ENCODE results near the gene EMILIN3. TPM values are rescaled to one million over a fixed set of nuclear protein-coding genes. Genes with fewer than 3 reads are reported as not detected.

The EMILIN3 gene
- 22.8 and 24.6 TPM in 2 replicates for polyA plus RNA-seq (2014; cell fraction: cytosol; rRNA removed)
- polyA plus RNA-seq (2014; cell fraction: nucleus; rRNA removed): 14.5 and 16.7 TPM in 2 replicates

DNA sequence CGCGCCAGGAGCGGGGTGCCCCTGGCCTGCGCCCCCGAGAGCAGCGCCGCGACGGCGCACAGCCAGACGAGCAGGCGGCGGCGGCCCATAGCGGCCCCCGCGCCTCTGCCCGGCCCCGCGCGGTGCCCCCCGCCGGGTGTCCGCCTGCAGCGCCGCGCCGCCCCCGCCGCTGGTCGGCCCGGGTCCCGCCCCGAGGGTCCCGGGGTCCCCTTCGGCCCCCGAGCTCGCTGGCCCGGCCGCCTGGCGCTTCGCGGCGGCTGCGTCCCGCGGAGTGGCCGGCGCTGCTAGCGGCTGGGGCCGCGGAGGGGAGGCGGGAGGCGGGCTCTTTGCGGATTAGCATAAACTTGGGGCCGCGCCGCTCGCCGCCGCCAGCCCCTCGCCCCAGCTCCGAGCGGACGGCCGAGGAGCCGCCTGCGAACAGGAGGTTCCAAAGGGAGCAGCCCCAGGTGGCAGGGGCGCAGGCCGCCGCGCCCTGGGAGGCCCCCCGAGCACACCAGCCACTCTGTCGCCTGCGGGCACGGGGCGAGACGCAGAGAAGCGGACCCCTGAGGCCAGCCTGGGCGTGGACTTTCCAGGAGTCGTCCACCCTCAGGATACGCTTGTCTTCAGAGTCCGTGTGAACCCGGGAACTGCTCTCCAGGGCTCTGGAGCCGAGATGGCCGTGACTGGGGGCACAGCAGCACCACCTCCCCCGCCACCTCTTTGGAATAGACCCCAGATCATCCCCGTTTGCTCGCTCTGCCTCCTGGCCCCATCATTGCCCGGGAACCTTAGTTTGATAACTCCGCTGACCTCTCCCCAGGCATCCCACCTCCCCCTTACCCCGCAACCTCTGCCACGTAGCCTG is at the start of gene EMILIN3:
TSS of gene EMILIN3 (minus strand) at position 273 of the 847 bp plus-strand sequence. CDS start at position 89, 184 bp downstream.
- peak; percentile 63 for DNase-seq (ENCODE audit: low spot score)

- no peak for DNase-seq (ENCODE audit: low spot score)
These were observed 48.6 kb upstream of the EMILIN3 start for GRCh38 chr20:41415191-41415590.

DNA sequence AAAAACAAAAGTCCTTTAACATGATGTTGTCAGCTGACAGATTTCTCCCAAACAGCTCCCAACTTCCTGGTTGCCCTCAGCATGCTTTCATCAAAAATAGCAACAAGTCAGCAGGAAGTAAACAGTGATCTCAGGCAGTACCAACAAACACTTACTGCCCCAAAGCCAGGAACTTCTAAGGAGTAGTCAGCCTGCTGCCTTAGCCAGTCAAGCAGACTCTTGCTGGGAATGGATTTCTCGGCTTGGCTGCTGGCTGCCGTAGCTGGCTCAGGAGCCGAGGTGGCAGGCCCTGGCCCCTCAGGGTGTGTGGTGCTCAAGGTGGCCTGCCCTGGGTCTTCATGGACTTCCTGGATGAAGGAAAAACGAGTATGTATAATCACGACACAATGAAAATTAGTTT is 46.6 kb upstream of the EMILIN3 start:
- DNase-seq (ENCODE audit: low spot score): no peak

DNA sequence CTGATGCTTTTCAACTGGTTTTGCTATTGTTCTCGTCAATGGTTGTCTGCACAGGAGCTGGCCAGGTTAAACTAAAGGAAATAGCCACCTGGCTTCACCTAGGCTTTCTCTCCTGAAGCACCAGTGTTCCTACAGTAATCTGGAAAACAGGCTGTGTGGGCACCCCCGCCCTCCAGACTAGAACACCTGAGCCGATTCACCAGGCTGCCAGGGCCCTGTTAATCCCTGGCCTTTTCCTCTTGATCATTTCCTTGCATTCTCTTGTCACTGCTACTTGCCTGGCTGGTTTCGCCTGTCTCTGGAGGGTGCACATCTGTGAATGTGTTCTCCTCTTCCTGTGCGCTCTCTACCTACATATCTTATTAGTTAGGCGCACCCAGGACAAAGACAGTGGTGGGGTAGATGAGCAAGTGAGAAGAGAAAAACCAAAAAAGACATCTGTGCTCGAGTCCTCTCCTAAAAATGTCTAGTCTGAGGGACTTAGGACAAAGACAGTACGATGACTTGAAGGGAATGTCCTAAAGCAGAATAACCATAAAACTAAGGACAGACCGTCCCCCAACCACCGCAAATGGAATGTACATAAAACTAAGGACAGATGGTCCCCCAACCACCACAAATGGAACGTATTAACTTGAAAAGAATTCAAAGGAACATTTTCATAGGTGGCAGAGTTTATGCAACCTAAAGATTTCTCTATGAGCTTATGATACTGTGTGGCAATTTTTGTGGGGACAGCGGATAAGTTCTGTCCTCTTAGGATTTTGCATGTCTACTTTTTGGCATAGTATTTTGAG is 45.9 kb upstream of the EMILIN3 start:
- no peak for DNase-seq (ENCODE audit: low spot score)

- DNase-seq (ENCODE audit: low spot score): no peak
These were observed 44.8 kb upstream of the EMILIN3 start for GRCh38 chr20:41411391-41411847.

DNA sequence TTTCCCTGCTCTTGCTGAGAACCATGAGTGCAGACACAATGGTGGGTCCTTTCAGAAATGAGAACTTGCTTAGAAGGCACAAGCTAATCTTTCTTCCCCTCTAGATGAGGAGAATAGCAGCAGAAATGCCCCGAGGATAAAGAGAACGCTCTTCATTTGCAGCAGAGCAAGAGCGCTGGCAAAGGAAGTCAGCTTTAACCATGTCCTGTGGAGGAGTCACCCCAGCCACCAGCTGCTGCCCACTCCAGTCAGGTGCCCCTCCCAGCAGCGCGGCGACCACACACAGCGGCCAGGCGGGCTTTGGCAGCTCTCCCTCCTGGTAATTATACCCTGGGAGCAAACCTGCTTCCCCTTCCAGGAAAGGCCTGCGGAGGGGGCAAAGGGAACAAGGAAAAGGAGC is 42.4 kb upstream of the EMILIN3 start:
- DNase-seq (ENCODE audit: low spot score): no peak

DNA sequence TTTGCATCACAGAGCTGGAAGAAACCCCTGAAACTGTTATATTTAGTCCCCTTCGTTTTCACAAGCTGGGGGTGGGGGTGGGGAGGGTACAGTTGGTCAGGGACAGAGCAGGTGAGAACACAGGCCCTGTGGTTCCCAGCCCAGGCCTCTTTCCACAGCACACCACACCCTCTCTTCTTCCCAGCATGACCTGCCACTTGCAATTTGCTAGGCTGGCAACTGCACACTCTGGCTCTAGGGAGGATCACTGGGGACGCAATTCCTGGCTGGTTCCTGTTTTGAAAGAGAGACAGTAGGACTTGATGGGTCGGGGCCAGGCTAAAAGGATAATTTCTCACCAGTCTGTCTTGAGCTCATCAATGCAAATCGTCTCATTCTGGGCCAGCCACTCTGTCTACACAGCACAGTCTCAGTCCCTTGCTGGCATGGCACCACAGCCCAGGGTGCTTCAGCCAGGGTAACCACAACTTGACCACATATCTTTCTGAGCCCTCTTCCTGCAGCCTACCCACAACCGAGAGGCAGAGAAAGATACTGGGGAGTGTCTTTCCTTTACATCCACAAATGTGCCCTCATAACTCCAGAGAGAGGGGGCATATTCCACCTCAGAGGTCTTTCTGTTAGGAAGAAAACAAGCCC is 41.7 kb upstream of the EMILIN3 start:
- no peak for DNase-seq (ENCODE audit: low spot score)

DNA sequence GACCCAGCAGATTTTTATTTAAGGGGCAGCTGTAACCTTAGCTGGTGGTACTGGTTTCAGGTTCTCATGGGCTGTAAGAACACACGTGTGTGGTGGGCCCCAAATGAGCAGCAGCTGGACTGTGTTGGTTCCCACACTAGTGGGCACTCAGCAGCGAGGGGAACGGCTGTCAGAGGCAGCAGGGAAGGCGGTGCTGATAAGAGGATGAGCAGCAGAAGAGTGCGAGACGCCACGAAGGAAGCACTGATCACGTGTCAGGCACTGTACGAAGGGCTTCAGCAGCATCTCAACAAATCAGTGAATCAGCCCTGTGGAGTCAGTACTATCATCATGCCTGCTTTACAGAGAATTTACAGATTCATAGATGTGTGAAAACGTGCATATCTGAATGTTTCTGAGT is 41.0 kb upstream of the EMILIN3 start:
- no peak for DNase-seq (ENCODE audit: low spot score)

- no peak for DNase-seq (ENCODE audit: low spot score)
These were observed 40.4 kb upstream of the EMILIN3 start for GRCh38 chr20:41406896-41407444.

DNA sequence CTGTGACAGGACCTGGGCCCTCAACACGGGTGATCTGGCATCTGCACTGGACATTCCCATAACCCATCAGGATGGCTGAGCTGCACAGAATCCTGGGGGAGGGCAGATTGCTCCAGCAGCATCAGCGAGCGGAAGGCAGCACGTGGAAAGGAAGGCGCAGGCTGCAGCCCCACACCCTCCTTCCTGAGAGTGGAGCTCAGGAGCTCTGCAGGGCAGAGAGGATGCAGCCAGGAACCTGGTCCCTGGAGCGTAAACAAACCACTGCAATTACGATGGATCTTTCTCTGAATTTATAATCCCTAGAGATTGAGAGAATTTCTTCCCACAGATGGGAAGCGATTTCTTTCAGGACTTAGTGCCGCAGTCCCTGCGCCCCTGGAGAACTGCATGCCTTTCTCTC is 39.7 kb upstream of the EMILIN3 start:
- DNase-seq (ENCODE audit: low spot score): no peak

- DNase-seq (ENCODE audit: low spot score): no peak
These were observed 38.8 kb upstream of the EMILIN3 start for GRCh38 chr20:41405436-41405835.

- no peak for DNase-seq (ENCODE audit: low spot score)
These were observed 37.0 kb upstream of the EMILIN3 start for GRCh38 chr20:41403604-41404003.

GRCh38 chr20:41398408-41398807 is 31.8 kb upstream of the EMILIN3 start:
- no peak for DNase-seq (ENCODE audit: low spot score)

GRCh38 chr20:41395667-41396664 is 29.3 kb upstream of the EMILIN3 start:
- DNase-seq (ENCODE audit: low spot score): peak; percentile 52

DNA sequence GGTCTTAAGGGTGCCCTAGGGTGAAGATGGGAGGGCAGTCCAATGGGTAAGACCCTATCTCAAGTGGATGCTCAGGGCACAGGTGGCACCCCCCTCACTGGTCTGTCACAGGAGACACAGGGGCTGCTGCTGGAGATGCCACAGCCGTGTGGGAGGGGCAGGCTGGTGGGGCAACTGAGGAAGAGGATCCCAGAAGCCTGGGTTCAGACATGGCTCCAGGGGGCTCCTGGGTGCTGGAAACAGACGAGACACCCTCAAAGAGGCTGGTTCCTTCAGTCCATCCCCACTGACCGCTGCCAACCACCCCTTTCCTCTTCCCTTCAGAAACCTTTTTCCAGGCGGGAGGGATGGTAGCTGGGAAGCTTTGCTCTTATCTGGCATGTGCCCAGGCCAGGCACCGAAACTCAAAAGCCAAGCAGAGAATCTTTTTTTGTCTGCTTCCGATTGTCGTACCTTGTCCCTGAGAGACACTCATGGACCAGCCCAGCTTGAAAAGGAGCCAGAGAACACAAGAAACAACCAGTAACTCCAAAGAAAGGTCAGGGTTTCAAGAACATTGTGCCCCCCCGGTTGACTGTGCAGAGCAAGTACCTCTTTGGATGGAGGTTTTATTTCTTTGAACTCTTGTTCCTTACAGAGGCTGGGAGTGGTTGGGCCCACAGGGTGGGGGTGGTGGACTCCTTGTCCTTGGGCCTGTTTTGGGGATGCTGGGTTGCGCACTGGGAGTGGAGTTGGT is 28.5 kb upstream of the EMILIN3 start:
- no peak for DNase-seq (ENCODE audit: low spot score)

DNA sequence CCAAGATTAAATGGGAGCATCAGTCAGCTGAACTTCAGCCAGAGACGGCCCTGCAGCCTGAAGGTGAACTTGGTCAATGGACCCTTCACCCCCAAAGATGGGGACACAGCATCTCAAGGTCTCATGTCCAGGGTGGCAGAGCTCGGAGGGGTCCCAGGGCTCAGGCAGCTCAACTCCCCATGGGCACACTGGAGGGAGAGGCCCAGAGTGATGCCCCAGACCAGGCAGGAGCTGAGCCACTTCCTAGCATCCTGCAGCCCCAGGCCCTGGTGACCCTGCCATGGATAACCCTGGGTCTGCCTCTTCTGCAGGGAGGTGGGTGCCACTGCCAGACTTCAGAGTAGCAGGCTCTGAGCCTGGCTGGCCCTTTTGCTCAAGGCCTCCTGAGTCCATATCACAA is 27.5 kb upstream of the EMILIN3 start:
- no peak for DNase-seq (ENCODE audit: low spot score)

GRCh38 chr20:41393705-41394066 is 27.1 kb upstream of the EMILIN3 start:
- DNase-seq (ENCODE audit: low spot score): no peak

DNA sequence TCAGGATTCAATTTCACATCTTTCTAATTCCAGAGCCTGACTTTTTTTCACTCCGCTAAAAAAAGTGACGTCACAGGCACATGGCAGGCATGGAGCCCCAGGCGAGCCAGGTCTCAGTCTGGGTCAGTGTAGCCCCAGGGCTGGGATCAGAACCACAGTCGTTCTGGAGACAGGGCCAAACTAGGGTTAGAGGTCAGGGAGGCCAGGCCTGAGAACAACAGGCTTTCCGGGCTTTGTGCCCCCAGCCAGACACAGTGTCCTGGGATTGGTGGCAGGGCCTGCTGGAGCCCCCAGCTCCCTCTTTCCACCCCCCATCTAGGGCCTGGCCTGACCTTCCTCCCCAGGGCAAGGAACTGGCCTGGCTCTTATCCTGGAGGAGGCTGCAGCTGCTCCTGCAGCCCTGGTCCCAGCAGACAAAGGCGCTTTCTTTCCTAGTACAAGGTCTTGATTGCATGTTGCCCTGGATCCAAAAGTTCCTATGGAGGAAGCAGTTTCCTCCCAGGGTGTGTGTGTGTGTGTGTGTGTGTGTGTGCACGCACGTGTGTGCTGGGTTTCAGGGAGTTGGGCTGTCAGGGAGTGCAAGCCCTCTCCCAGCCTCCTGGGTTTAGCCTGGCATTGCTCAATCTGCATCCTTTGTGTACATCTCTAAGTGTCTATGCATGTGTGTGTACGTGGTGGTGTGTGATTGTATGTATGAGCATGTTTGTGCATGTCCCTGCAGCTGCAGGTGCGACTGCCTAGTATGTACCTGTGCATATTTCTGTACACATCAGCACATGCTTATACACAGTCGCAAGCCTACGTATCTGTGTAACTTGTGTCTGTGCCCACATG is 26.5 kb upstream of the EMILIN3 start:
- no peak for DNase-seq (ENCODE audit: low spot score)

DNA sequence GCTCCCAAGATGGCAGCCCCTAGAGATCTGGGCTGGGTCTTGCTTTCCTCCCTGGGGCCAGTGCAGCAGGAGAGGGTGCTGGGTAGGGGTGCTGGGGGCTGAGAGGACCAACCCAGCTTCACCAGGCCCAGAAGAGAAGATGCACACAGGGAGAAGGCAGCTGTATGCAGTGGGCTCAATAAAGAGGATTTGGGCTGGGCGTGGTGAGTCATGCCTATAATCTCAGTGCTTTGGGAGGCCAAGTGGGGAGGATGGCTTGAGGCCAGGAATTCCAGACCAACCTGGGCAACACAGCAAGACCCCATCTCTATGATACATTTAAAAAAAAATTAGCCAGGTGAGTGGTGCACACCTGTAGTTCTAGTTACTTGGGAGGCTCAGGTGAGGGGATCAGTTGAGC is 25.7 kb upstream of the EMILIN3 start:
- no peak for DNase-seq (ENCODE audit: low spot score)
